ENCODE results near the gene TBR1.

The TBR1 gene

GRCh38 chr2:161415987-161416707 is at the start of gene TBR1:
TBR1 (plus strand) TSS chr2:161416297; CDS start chr2:161416411, 114 bp downstream.
- DNase-seq: no peak

GRCh38 chr2:161367675-161368074 is 48.4 kb upstream of the TBR1 start:
- no peak for DNase-seq

- DNase-seq: no peak
These were observed 46.8 kb upstream of the TBR1 start for GRCh38 chr2:161369311-161369710.

- DNase-seq: no peak
These were observed 45.1 kb upstream of the TBR1 start for GRCh38 chr2:161370981-161371380.

- DNase-seq: no peak
These were observed 44.2 kb upstream of the TBR1 start for GRCh38 chr2:161371869-161372268.

GRCh38 chr2:161373942-161374341 is 42.2 kb upstream of the TBR1 start:
- no peak for DNase-seq

- DNase-seq: no peak
These were observed 41.7 kb upstream of the TBR1 start for GRCh38 chr2:161374446-161374845.

GRCh38 chr2:161379740-161380139 is 36.4 kb upstream of the TBR1 start:
- DNase-seq: no peak

- no peak for DNase-seq
These were observed 34.6 kb upstream of the TBR1 start for GRCh38 chr2:161381546-161381945.

- no peak for DNase-seq
These were observed 33.4 kb upstream of the TBR1 start for GRCh38 chr2:161382747-161383146.

- no peak for DNase-seq
These were observed 31.2 kb upstream of the TBR1 start for GRCh38 chr2:161384864-161385263.

GRCh38 chr2:161386228-161386824 is 29.8 kb upstream of the TBR1 start:
- no peak for DNase-seq

- DNase-seq: no peak
These were observed 27.8 kb upstream of the TBR1 start for GRCh38 chr2:161388146-161388779.

- DNase-seq: no peak
These were observed 24.2 kb upstream of the TBR1 start for GRCh38 chr2:161391737-161392506.

GRCh38 chr2:161400076-161400475 is 16.0 kb upstream of the TBR1 start:
- DNase-seq: no peak

- no peak for DNase-seq
These were observed 13.8 kb upstream of the TBR1 start for GRCh38 chr2:161402297-161402696.

GRCh38 chr2:161406316-161406715 is 9.8 kb upstream of the TBR1 start:
- DNase-seq: no peak

- DNase-seq: no peak
These were observed 8.5 kb upstream of the TBR1 start for GRCh38 chr2:161407597-161407996.

GRCh38 chr2:161409308-161409907 is 6.7 kb upstream of the TBR1 start:
- no peak for DNase-seq

- DNase-seq: no peak
These were observed 3.8 kb upstream of the TBR1 start for GRCh38 chr2:161412346-161412745.

- no peak for DNase-seq
These were observed 1.8 kb upstream of the TBR1 start for GRCh38 chr2:161414042-161415033.
